ENCODE results near the gene LYPD5.
A peak's percentile ranks its signal among the peaks of the same experiment; 100 is the strongest.
"Not testable (repeated sequence)": the region's sequence is repeated elsewhere in the genome, so short reads cannot be mapped to it uniquely, and the experiment has no call there.

LYPD5 gene

DNA sequence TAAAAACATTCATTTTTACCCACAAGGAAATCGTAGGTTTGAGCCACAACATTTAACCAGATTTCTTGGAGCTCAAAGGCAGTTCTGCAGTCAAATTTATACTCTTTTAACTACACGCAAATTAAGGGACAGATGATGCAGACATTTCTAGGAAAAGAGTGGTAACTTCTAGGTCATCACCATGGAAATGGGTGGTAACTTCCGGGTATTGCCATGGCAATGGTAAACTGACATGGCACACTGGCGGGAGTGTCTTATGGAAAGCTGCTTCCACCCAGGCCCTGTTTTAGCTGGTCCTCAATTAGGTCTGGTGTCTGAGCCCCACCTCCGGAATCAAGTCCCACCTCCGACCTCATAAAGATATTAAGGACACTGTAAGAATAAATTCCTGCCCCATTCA is 10.4 kb upstream of the LYPD5 start:
- H3K4me3 ChIP-seq (ENCODE audit: low read depth, low read length) = no peak overlapping the region

DNA sequence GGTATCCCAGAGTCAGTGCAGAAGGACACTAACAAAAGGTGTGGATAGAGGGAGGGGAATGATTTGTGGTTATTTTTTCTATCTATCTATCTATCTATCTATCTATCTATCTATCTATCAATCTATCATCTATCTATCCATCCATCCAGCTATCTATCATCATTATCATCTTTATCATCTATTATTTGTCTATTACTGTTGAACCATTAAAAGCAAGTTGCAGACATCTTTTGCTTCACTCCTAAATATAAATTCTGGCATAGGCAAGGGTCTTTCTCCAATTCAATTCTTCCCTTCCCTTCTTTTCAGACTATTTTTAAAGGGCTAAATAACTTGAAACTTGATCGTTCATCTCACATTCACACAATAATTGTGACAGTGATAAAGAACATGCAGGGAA is 10.0 kb upstream of the LYPD5 start:
- H3K4me3 ChIP-seq (ENCODE audit: low read depth, low read length) = no peak overlapping the region
- TF ChIP-seq, protein P1, sequence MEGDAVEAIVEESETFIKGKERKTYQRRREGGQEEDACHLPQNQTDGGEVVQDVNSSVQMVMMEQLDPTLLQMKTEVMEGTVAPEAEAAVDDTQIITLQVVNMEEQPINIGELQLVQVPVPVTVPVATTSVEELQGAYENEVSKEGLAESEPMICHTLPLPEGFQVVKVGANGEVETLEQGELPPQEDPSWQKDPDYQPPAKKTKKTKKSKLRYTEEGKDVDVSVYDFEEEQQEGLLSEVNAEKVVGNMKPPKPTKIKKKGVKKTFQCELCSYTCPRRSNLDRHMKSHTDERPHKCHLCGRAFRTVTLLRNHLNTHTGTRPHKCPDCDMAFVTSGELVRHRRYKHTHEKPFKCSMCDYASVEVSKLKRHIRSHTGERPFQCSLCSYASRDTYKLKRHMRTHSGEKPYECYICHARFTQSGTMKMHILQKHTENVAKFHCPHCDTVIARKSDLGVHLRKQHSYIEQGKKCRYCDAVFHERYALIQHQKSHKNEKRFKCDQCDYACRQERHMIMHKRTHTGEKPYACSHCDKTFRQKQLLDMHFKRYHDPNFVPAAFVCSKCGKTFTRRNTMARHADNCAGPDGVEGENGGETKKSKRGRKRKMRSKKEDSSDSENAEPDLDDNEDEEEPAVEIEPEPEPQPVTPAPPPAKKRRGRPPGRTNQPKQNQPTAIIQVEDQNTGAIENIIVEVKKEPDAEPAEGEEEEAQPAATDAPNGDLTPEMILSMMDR (IDR thresholded peaks at IDR 0.05; ENCODE audit: insufficient read depth, low read depth, low read length, missing control alignments) = no peak
- no peak for DNase-seq (ENCODE audit: low read depth)

More for the DNA sequence above, 10.4 kb upstream of the LYPD5 start:
- TF ChIP-seq, protein P1 (IDR thresholded peaks at IDR 0.05; ENCODE audit: insufficient read depth, low read depth, low read length, missing control alignments) = no peak
- DNase-seq (ENCODE audit: low read depth) = no peak

DNA sequence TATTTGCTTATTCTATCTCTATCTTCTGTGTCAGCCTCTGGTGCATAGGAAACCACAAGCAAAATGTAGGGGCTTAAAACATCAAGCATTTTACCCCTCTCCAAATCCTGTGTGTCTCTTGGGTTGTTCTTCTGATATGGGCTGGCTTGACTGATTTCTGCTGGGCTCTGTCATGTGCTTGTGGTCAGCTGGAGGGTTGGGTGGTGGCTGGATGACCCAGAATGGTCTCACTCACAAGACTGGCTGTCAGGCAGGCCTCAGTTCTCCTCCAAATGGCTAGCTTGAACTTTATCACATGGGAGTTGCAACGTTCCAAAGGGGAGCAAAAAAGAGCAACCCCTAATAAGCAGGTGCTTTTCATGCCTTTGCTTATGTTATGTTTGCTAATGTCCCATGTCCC is 9.6 kb upstream of the LYPD5 start:
- no peak overlapping the region for H3K4me3 ChIP-seq (ENCODE audit: low read depth, low read length)
- TF ChIP-seq, protein P1 (IDR thresholded peaks at IDR 0.05; ENCODE audit: insufficient read depth, low read depth, low read length, missing control alignments) = no peak
- no peak for DNase-seq (ENCODE audit: low read depth)

DNA sequence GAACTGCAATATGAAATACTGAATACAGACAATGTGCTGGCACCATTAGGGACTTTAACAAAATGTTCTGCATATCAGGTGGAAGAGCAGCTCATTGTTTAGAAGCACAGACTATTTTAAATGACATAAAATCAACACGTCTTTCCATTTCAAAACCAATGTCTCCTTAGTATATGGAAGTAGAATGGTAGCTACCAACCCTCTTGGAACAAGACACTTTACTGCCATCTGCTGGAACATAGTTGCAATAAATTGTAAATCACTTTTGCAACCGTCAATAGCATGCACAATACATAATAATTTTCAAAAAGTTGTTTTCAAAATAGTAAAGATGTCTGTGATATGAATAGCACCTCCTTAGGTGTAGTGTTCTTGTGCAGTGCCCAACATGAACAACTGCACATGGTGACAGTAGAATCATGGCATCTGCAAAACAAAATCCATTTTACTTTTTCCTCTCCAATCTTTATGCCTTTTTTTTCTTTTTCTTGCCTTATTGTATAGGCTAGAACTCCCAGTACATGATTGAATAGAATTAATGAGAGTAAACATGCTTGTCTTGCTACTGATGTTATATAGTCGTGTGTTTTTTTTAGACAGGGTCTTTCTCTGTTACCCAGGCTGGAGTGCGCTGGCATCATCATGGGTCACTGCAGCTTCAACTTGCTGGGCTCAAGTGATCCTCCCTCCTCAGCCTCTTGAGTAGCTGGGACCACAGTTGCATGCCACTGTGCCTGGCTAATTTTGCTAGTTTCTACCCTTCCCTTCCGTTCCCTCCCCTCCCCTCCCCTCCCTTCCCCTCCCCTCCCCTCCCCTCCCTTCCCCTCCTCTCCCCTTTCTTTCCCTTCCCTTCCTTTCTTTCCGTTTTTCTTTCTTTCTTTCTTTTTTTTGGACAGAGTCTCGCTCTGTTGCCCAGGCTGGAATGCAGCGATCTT is 7.8 kb upstream of the LYPD5 start:
- TF ChIP-seq, protein P1 (IDR thresholded peaks at IDR 0.05; ENCODE audit: insufficient read depth, low read depth, low read length, missing control alignments) = peak; percentile 57
- DNase-seq (ENCODE audit: low read depth) = peak; percentile 66
- no peak overlapping the region for H3K4me3 ChIP-seq (ENCODE audit: low read depth, low read length)

DNA sequence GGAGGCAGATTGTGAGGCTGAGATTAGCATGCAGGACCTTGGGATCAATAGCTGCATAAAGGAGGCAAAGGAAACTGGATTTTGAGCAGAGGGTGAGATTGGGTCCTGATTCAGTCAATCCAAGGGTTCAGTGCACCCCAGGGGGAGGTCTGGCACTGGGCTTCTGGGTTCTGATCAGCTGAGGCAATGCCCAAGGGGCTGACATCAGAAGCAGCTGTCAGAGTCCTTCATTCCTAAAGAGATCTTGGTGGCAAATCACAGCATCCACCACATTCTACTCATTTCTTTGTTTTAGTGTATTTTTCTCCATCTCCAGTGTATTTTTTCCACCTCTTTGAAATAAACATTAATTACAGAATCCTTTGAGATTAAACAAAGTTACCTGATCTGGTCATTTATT is 5.4 kb upstream of the LYPD5 start:
- DNase-seq (ENCODE audit: low read depth) = no peak
- TF ChIP-seq, protein P1 (IDR thresholded peaks at IDR 0.05; ENCODE audit: insufficient read depth, low read depth, low read length, missing control alignments) = no peak
- H3K4me3 ChIP-seq (ENCODE audit: low read depth, low read length) = no peak overlapping the region

DNA sequence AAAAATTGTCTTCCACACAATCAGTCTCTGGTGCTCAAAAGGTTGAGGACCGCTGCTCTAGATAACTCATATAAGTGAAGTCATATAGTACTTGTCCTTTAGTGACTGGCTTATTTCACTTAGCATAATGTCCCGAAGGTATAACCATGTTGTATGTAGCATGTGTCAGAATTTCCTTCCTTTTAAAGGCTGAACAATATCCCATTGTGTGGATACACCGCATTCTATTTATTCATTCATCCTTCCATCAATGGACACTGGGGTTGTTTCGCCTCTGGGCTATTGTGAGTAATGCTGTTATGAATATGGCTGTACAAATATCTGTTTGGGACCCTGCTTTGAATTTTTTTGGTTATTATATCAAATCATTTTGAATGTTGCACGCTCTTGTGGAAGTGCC is 4.6 kb upstream of the LYPD5 start:
- no peak for DNase-seq (ENCODE audit: low read depth)
- no peak overlapping the region for H3K4me3 ChIP-seq (ENCODE audit: low read depth, low read length)
- TF ChIP-seq, protein P1 (IDR thresholded peaks at IDR 0.05; ENCODE audit: insufficient read depth, low read depth, low read length, missing control alignments) = no peak

DNA sequence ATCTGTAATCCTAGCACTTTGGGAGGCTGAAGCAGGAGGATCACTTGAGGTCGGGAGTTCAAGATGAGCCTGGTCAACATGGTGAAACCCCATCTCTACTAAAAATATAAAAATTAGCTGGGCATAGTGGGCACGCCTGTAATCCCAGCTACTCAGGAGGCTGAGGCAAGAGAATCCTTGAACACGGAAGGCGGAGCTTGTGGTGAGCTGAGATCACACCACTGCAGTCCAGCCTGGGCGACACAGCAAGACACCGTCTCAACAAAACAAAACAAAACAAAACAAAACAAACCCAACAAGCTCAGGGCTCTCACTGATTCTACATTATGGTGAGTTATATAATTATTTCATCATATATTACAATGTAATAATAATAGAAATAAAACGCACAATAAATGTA is 4.2 kb upstream of the LYPD5 start:
- not testable (repeated sequence) for H3K4me3 ChIP-seq (ENCODE audit: low read depth, low read length)

More for the DNA sequence above, 4.2 kb upstream of the LYPD5 start:
- DNase-seq (ENCODE audit: low read depth) = not testable (repeated sequence)
